ENCODE measurements around the gene NGDN.

GRCh38 chr14:23435543-23436326 is 33.8 kb upstream of the NGDN start, which contains the start of gene MYH7:
- no peak for TF ChIP-seq POLR2A (IDR thresholded peaks at IDR 0.05)
- TF ChIP-seq CTCF (IDR thresholded peaks at IDR 0.05 in 8 of 11, conservative IDR thresholded peaks at IDR 0.05 in 3 of 11): no peak

Measured in spleen (tissue), 7 donors.